Stimulated activated CD8-positive, alpha-beta memory T cell treated with anti-CD3 and anti-CD28 coated beads, Interleukin-15, amount 100 ng/mL, for 48 hours (primary cell): ENCODE data around the gene MATCAP1.

ENCODE experiments used
- DNase-seq, 2 donors: peaks; one replicate each; pipeline ENCODE4 v3.0.0-alpha.2; 2020; ENCODE audit warnings: low read depth in 2 of 2

MATCAP1 gene

GRCh38 chr16:67157892-67158635 lies 25.7 kb downstream of the MATCAP1 start:
- no peak for DNase-seq

GRCh38 chr16:67157106-67157748 lies 26.5 kb downstream of the MATCAP1 start:
- DNase-seq = no peak

GRCh38 chr16:67156143-67156844 lies 27.5 kb downstream of the MATCAP1 start:
- DNase-seq = no peak

GRCh38 chr16:67155295-67156142 lies 28.2 kb downstream of the MATCAP1 start:
- peak; percentile 72 to 73 for DNase-seq

GRCh38 chr16:67154578-67155294 lies 29.0 kb downstream of the MATCAP1 start:
- no peak for DNase-seq

GRCh38 chr16:67151431-67152097 lies 32.2 kb downstream of the MATCAP1 start:
- DNase-seq = no peak

GRCh38 chr16:67150833-67151396 lies 32.8 kb downstream of the MATCAP1 start, which contains the start of gene B3GNT9:
Gene B3GNT9, minus strand, starts transcription at chr16:67150998. Its CDS starts 513 bp downstream, at chr16:67150485.
- no peak for DNase-seq

- DNase-seq = no peak
Measured at GRCh38 chr16:67150047-67150832, 33.5 kb downstream of the MATCAP1 start.

- DNase-seq = no peak
Measured at GRCh38 chr16:67149276-67150046, 34.3 kb downstream of the MATCAP1 start.

- no peak for DNase-seq
Measured at GRCh38 chr16:67148656-67149275, 35.0 kb downstream of the MATCAP1 start.

GRCh38 chr16:67148221-67148620 lies 35.5 kb downstream of the MATCAP1 start:
- no peak for DNase-seq

- no peak for DNase-seq
Measured at GRCh38 chr16:67147437-67148140, 36.2 kb downstream of the MATCAP1 start.

- no peak for DNase-seq
Measured at GRCh38 chr16:67146523-67147357, 37.0 kb downstream of the MATCAP1 start.

- no peak for DNase-seq
Measured at GRCh38 chr16:67145746-67146145, 38.0 kb downstream of the MATCAP1 start.

- DNase-seq = no peak
Measured at GRCh38 chr16:67144943-67145342, 38.8 kb downstream of the MATCAP1 start.

GRCh38 chr16:67142342-67142741 lies 41.4 kb downstream of the MATCAP1 start:
- no peak for DNase-seq

- no peak for DNase-seq
Measured at GRCh38 chr16:67141391-67141790, 42.4 kb downstream of the MATCAP1 start.
